RWPE2 (cell line): Measurements from ENCODE around the gene RHCE.
"Not testable (repeated sequence)": the region's sequence is repeated elsewhere in the genome, so short reads cannot be mapped to it uniquely, and the experiment has no call there.

Experiments
- ATAC-seq: fragments of 200-7000 bp; cut with Tn5 transposase; 3 replicates; pipeline ENCODE4 v1.9.1; 2021; ENCODE audit warnings: low read depth
- DNase-seq: peaks from one replicate; pipeline ENCODE4 v3.0.0-alpha.2; 2020; ENCODE audit warnings: low spot score
- H3K27ac ChIP-seq: fragments of 450-650 bp; 2 replicates; pipeline ENCODE4 v1.5.1; 2017; ENCODE audit warnings: mild to moderate bottlenecking; ENCODE audit not compliant: poor library complexity, severe bottlenecking
- H3K27me3 ChIP-seq: fragments of 250-450 bp; sonication (Bioruptor Pico); 2 replicates; pipeline ENCODE4 v1.5.1; 2021; ENCODE audit warnings: mild to moderate bottlenecking, moderate library complexity; ENCODE audit not compliant: insufficient read depth, poor library complexity, severe bottlenecking
- H3K36me3 ChIP-seq: fragments of 250-450 bp; sonication (Bioruptor Pico); 2 replicates; pipeline ENCODE4 v1.5.1; 2020; ENCODE audit warnings: low read depth, mild to moderate bottlenecking, moderate library complexity
- H3K4me1 ChIP-seq: fragments of 250-450 bp; sonication (Bioruptor Pico); 2 replicates; pipeline ENCODE4 v1.5.1; 2021; ENCODE audit warnings: mild to moderate bottlenecking, moderate library complexity; ENCODE audit not compliant: insufficient read depth, poor library complexity, severe bottlenecking
- H3K4me3 ChIP-seq: fragments of 250-450 bp; sonication (Bioruptor Pico); 2 replicates; pipeline ENCODE4 v1.5.1; 2021; ENCODE audit warnings: mild to moderate bottlenecking, moderate library complexity; ENCODE audit not compliant: severe bottlenecking
- H3K9me3 ChIP-seq: fragments of 250-450 bp; sonication (Bioruptor Pico); 2 replicates; pipeline ENCODE4 v1.5.1; 2021; ENCODE audit warnings: mild to moderate bottlenecking, moderate library complexity; ENCODE audit not compliant: severe bottlenecking
- TF ChIP-seq, protein P1 (sequence below): fragments of 450-650 bp; IDR thresholded peaks from one replicate; pipeline ENCODE4 v1.5.1; 2017; ENCODE audit warnings: mild to moderate bottlenecking, moderate library complexity; ENCODE audit not compliant: poor library complexity, severe bottlenecking

Gene RHCE

GRCh38 chr1:25451908-25452307, 31.3 kb upstream of the RHCE start:
- Histone ChIP-seq H3K27ac (no peak overlapping the region), H3K4me1 (no peaks in the 10 kb centered on the region), H3K27me3 (no peaks in the 10 kb centered on the region), H3K36me3 (peaks cover 20% of the 10 kb centered on the region), H3K9me3 (peaks cover 6% of the 10 kb centered on the region), H3K4me3 (no peak overlapping the region)
- ATAC-seq (no peak), DNase-seq (no peak)
- TF ChIP-seq, protein P1, sequence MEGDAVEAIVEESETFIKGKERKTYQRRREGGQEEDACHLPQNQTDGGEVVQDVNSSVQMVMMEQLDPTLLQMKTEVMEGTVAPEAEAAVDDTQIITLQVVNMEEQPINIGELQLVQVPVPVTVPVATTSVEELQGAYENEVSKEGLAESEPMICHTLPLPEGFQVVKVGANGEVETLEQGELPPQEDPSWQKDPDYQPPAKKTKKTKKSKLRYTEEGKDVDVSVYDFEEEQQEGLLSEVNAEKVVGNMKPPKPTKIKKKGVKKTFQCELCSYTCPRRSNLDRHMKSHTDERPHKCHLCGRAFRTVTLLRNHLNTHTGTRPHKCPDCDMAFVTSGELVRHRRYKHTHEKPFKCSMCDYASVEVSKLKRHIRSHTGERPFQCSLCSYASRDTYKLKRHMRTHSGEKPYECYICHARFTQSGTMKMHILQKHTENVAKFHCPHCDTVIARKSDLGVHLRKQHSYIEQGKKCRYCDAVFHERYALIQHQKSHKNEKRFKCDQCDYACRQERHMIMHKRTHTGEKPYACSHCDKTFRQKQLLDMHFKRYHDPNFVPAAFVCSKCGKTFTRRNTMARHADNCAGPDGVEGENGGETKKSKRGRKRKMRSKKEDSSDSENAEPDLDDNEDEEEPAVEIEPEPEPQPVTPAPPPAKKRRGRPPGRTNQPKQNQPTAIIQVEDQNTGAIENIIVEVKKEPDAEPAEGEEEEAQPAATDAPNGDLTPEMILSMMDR = no peak

DNA sequence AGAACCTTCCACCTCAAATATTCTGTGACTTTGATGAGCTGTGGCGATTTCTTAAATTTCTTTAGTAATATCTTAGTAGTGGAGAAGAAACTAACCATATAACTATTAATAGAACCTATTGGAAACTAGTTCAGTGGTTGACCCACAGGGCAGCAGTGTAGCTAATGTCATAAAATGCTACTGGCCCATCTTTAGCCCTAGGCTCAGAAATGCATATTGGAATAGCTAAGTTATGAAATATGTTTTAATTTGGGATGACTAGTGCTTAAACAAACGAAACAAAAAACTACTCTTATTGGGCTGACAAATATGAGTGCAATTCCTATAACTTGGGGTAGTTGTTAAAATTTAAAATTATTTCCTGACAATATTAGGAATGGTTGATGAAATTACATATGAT, 30.3 kb upstream of the RHCE start:
- Histone ChIP-seq H3K27ac (no peak overlapping the region), H3K9me3 (peaks cover 6% of the 10 kb centered on the region), H3K36me3 (peaks cover 20% of the 10 kb centered on the region), H3K4me3 (no peak overlapping the region), H3K4me1 (no peaks in the 10 kb centered on the region), H3K27me3 (no peaks in the 10 kb centered on the region)
- DNase-seq (no peak), ATAC-seq (no peak)
- TF ChIP-seq, protein P1 = no peak

GRCh38 chr1:25447547-25447946, 26.9 kb upstream of the RHCE start:
- Histone ChIP-seq H3K27me3 (no peaks in the 10 kb centered on the region), H3K27ac (no peak overlapping the region), H3K4me3 (no peak overlapping the region), H3K36me3 (peaks cover 8% of the 10 kb centered on the region), H3K4me1 (peaks cover 8% of the 10 kb centered on the region), H3K9me3 (no peaks in the 10 kb centered on the region)
- DNase-seq (no peak), ATAC-seq (no peak)
- TF ChIP-seq, protein P1 = no peak

DNA sequence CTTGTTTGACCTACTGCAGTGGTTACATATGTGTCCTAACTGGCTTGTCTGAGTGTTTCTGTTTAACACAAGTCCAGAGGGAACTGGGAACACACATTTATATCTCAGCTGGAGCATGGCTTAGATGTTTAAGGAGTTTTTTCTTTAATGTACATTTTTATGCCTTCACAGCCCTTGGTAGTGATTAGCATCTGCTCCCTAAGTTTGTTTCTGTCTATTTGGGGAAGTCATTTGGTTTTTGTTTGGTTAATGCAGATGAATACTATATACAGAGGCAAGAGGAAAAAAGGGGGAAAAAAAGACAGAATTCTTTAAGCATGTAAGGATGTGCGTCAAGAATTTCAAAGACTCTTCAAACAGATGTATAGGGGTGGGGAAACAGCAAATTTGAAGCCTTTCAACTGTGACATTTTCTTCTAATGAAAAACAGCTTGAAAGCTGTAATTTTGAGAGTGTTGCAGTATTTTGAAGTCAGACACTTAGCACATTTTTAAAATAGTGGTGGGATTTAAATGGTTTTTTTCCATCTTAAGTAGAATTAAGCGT, 25.4 kb upstream of the RHCE start:
- no peak for ATAC-seq
- TF ChIP-seq, protein P1 = no peak
- no peaks in the 10 kb centered on the region for H3K27me3 ChIP-seq
- H3K4me3 ChIP-seq = no peak overlapping the region
- DNase-seq = no peak
- peaks cover 8% of the 10 kb centered on the region for H3K36me3 ChIP-seq
- peaks cover 10% of the 10 kb centered on the region for H3K4me1 ChIP-seq
- no peaks in the 10 kb centered on the region for H3K9me3 ChIP-seq
- no peak overlapping the region for H3K27ac ChIP-seq

DNA sequence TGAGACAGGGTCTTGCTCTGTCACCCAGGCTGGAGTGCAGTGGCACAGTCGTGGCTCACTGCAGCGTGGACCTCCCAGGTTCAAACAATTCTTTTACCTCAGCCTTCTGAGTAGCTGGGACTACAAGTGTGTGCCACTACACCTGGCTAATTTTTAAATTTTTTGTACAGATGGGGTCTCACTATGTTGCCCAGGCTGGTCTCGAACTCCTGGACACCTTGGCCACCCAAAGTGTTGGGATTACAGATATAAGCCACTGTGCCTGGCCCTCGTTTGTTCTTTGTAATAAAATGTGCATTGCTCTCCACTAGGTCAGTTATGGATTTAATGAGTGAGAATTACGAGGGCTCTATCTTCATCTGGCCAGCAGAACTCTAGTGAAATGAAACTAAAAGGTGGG, 24.0 kb upstream of the RHCE start:
- not testable (repeated sequence) for H3K4me1 ChIP-seq, H3K9me3 ChIP-seq, DNase-seq, ATAC-seq, H3K4me3 ChIP-seq, H3K27me3 ChIP-seq, H3K36me3 ChIP-seq, H3K27ac ChIP-seq
